C1 segment of cervical spinal cord (tissue), 14 donors: Measurements from ENCODE around the gene SDE2.
"Not testable (repeated sequence)": the region's sequence is repeated elsewhere in the genome, so short reads cannot be mapped to it uniquely, and the experiment has no call there.

Source experiments
- DNase-seq, 14 donors: peaks; one replicate each; lab custom pipeline; 2025; lab: John Stamatoyannopoulos, UW

SDE2 gene

DNA sequence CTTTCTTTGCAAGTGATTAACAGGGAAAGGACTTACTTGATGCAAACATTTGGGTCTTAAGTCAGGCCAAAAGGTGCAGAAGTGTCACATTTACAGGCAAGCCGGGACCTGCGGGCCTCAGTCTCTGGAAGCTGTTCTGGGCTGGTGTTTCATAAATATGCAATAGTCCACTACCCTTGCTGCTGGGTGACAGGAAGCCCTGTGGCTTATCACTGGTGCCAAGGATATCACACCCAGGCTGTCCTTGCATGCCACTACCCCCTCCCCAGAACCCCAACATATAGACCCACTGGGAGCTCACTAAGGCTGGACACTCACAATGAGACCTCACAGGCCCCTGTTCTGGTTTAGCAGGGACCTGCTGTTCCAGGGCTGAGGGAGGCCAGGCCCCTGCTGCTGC is 54.8 kb downstream of the SDE2 start:
- DNase-seq: no peak

DNA sequence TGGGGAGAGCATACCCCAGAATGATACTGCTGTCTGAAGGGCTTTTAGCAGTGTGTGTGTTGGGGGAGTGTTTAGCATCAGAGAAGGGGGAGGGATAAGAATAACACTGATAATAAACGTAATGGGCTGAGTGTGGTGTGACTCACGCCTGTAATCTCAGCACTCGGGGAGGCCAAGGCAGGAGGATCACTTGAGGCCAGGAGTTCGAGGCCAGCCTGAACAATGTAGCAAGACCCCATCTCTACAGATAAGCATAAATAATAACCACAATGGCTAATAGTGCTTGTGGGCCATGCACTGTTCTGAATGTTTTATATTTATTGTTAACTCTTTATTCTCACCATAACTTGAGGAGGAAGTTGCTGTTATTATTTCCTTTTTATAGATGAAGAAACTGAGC is 55.6 kb downstream of the SDE2 start:
- no peak for DNase-seq

DNA sequence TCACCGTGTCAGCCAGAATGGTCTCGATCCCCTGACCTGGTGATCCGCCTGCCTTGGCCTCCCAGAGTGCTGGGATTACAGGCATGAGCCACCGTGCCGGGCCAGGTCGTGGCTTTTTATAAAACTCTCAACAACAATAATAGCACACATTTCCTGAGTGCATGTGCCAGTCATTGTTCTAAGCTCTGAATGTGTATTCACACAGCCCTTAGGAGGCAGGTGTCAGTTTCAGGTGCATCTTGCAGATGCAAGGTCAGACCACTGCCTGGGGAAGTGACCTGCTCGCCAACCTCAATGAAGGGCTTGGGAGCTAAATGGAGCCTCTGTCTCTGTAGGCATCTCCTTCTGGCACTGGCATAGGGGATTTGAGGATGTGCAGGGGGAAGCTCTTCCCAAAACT is 56.6 kb downstream of the SDE2 start:
- DNase-seq: no peak

DNA sequence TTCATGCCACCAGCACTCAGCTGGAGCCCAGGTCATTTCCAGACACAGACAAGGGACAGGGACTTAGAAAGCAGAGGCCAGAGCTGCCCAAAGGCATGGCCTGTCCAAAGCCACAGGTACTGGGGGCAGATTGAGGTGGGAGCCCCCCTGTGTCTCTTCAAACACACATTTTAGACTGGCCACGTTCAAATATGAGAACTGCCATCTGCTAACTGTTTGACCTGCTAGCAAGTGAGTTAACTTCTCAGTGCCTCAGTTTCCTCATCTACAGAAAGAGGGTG is 57.3 kb downstream of the SDE2 start:
- DNase-seq: no peak

DNA sequence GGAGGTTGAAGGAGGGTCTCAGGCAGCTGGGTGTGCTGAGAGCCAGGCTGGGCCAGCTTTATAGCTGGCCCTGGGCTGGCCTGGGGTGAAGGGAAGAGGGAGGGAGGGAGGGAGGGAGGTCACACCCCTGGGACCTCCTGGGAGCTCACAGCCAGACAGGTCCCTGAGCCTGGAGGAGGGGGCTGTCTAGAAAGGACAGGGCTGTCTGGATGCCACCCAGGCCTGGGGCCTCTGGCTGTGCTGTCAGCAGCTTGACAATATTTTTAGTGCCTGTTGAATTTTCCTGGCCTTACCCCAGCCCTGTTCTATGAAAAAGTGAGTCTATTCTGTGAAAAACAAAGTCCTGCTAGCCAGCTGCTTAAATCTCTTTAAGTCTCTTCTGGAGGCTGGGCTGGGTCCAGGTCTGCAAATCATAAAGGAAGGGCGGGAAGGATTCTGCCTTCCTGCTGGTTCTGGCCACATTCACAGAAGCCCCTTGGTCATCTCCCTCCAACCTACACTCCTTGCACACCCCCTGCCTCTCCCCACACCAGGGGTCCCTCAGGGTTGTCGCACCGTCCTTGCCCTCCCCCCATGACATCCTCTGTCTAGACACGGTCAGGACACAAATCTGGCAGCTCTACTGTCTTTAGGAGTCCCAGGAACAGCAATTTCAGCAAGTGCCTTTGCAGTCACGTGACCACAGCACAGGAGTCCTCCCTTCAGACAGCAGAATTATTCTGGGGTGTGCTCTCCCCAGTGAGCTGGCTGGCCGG is 57.8 kb downstream of the SDE2 start, which contains the start of gene LEFTY2:
Gene LEFTY2, minus strand, starts transcription at position 34 of the 755 bp plus-strand sequence. CDS start 80 bp downstream, outside the sequence.
- no peak for DNase-seq

DNA sequence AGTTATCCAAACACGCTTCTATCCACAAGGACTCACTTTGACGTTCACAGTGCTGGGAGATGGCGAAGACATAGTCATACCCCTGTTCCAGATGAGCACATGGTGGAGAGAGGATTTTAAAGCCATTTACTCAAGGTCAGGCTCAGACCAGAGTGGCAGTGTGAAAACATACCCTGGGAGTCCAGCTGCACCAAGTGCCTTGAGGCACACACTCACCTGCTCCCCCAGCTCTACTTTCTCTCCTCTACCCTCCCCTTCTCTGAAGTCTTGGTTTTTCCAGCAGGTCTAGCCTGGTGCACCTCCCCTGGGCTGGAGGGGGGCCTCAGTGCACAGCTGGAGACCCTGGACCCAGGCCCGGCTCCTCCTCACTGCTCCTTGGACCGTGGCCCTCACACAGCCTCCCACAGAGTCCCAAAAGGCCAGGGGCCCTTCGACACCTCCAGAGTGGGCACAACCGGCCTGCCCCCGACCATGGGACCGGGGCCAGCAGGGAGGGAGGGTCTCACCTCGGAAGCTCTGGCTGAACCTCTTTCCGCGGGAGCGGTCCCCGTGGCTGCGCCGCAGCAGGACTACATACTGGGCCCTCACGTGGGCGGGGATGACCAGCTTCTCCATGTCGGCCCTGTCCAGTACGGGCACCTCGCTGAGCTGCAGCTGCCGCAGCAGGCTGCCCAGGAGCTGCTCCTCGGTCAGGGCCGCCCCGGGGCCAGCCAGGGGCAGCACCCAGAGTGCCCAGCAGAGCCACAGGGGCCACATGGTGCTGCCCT is 58.6 kb downstream of the SDE2 start:
- no peak for DNase-seq

DNA sequence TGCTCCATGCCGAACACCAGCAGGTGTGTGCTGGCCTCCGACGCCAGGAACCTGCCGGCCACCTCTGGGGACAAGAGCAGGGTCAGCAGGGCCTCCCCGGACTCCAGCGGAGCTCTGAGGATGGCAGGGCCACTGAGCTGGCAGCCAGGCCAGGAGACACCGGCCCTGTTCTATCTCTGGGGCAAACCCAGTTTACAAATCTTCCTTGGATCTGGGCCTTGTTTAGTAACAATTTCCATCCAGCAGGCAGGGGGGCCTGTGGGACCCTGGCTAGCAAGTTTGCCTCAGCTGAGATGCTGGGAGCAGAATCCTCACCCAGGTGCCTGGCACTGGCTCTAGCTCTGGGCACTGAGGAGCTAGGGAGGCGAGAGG is 59.2 kb downstream of the SDE2 start:
- DNase-seq: not testable (repeated sequence)

DNA sequence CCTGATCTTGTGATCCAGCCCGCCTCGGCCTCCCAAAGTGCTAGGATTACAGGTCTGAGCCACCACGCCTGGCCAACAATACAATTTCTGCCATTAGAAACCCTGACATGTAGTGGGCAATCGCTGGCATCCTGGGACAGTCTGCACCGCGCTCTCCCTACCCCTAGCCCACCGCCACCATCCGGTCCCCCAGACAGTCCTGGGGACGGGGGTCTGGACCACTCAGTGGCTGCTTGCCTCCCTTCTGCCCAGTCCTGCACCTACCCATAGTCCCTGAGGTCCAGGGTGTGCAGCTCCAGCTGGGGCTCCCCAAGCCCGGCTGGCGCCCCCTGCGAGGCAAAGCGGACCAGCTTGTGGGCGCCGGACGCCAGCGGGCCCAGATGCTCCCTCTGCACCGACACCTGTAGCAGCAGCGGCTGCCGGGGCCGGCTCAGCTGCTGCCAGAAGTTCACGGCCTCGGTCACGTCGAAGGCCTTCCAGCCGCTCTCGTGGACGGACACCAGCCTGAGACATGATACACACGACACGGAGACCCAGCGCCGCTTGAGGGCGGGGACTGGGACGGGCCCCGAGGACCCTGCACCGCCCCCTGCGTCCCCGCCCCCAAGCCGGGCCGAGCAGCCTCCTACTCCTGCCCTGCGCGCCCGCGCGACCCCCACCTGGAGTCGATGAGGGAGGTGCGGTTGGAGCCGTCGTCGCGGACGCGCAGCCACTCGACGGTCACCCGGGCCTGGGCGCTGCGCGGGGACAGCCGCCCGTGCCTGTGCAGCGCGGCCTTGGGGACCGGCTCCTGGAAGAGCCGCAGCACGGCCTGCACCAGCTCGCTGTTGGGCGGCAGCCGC is 59.8 kb downstream of the SDE2 start:
- DNase-seq: not testable (repeated sequence)

DNA sequence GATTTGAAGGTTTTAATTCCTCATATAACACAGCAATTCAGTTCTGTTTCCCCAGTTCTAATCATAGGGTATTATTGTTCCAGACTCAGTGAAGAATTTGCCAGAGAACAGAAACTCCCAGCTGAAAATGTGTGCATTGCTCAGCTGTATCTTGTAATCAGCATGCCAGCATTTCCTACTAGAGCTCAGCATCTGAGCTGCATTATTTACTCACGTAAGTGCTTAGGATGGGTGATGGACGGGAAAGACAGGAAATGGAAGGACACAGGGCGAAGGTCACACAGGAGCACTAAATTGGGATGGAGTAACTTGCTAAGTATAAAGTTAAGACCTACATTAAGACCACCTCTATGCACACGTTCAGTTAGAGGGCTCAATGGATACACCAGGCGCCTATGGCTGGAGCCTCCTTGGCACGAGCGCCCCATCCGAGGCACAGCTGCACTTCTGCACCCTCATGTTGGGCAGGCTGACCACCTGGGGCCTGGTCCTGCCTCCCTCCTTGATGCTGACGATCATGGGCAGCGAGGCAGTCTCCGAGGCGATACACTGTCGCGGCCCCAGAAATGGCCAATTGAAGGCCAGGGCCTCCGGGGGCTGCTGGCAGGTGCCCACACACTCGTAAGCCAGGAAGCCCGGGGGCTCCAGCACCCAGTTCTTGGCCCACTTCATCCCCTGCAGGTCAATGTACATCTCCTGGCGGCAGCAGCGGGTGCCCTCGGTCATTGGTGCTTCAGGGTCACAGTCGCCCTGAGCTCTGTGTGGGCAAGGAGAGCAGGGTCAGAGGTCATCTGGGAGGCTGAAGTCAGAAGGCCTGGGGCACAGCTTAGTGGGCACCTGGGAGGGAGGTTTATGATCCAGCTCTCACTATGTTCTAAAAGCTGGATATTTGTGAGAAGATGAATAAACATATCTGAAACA is 61.8 kb downstream of the SDE2 start:
- no peak for DNase-seq

DNA sequence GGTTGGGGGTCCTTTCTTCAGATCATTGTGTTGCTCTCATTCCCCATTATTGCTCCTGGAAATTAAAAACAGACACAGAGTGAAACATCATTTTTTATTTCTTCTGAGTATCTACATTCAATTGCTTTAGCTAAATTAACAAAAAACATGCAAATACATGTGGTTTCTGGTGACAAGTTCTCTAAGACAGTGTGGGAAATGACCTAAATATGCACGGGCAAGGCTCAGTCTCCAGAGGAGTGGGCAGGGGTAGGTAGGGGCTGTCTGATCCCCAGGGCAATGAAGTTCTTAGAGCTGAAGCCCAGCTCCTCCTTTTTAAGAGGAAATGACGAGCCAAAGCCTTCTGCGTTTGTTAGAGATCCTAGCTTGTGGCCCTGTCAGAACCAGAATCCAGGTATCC is 62.6 kb downstream of the SDE2 start:
- no peak for DNase-seq

DNA sequence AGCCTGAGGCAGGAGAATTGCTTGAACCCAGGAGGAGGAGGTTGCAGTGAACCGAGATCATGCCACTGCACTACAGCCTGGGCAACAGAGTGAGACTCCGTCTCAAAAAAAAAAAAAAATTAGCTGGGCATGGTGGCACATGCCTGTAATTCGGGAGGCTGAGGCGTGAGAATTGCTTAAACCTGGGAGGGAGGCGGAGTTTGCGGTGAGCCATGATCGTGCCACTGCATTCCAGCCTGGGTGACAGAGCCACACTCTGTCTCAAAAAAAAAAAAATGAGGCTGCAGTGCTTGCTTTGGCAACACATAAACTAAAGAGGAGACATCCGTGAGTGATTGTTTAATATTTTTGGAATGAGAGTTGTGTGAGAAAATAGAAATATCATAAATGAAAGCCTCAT is 63.1 kb downstream of the SDE2 start:
- DNase-seq: not testable (repeated sequence)

DNA sequence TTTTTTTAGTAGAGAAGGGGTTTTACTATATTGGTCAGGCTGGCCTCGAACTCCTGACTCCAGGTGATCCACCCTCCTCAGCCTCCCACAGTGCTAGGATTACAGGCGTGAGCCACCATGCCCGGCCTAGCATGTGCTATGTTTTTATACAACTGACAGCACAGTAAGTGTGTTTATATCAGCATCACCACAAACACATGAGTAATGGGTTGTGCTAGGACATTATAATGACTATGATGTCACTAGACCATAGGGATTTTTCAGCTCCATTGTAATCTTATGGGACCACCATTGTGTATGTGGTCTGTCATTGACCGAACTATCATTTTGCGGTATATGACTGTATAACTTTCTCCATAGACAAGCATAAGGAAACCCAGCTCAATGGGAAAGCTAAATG is 64.4 kb downstream of the SDE2 start:
- DNase-seq: no peak

DNA sequence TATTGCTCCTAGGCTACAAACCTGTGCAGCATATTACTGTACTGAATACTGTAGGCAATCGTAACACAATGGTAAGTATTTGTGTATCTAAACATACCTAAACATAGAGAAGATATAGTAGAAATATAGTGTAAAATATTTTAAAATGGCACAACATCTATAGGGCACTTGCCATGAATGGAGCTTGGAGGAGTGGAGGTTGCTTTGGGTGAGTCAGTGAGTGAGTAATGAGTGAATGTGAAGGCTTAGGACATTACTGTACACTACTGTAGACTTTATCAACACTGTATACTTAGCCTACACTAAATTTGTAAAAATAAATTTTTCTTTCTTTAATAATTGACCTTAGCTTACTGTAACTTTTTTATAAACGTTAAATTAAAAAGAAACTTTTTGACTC is 66.1 kb downstream of the SDE2 start:
- DNase-seq: no peak
